Stimulated activated CD4-positive, alpha-beta T cell treated with anti-CD3 and anti-CD28 coated beads, Interleukin-15, amount 100 ng/mL, for 24 hours (primary cell): ENCODE data around the gene RAB4B.
"Not testable (repeated sequence)": the region's sequence is repeated elsewhere in the genome, so short reads cannot be mapped to it uniquely, and the experiment has no call there.

ENCODE experiments used
- DNase-seq: peaks from one replicate; pipeline ENCODE4 v3.0.0-alpha.2; 2020

The RAB4B gene

DNA sequence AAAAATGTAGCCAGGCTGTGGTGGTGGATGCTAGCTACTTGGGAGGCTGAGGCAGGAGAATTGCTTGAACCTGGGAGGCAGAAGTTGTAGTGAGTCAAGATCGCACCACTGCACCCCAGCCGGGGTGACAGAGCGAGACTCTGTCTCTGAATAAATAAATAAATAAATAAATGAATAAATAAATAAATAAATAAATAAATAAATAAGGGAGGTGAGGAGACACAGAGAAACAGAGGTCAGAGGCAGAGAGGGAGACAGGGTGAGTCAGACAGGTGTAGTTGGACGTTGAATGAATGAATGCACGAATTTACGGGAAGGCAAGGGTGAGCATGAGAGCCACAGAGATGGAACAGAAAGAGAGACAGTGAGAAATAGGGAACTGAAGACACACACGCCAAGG, 3.1 kb downstream of the RAB4B start:
- no peak for DNase-seq

DNA sequence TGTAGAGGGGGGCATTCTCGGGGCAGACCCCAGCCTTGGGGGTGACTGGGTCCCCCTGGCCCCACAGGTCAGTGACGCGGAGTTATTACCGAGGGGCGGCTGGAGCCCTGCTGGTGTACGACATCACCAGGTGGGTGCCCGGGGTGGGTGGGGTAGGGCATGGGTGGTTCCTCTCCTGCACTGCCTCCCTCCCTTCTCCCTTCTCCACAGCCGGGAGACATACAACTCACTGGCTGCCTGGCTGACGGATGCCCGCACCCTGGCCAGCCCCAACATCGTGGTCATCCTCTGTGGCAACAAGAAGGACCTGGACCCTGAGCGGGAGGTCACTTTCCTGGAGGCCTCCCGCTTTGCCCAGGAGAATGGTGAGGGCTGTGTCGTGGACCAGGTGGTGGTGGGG, 5.7 kb downstream of the RAB4B start:
- DNase-seq: no peak

DNA sequence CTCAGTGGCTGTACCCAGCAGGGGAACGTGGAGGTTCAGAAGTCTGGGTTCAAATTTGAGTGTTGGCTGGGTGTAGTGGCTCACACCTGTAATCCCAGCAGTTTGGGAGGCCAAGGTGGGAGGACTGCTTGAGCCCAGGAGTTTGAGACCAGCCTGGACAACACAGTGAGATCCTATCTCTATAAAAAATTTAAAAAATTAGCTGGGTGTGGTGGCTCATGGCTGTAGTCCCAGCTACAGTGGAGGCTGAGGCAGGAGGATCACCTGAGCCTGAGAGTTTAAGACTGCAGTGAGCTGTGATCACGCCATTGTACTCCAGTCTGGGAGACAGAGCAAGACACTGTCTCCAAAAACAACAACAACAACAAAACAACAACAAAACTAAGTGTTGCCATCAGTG, 6.1 kb downstream of the RAB4B start:
- DNase-seq: not testable (repeated sequence)

DNA sequence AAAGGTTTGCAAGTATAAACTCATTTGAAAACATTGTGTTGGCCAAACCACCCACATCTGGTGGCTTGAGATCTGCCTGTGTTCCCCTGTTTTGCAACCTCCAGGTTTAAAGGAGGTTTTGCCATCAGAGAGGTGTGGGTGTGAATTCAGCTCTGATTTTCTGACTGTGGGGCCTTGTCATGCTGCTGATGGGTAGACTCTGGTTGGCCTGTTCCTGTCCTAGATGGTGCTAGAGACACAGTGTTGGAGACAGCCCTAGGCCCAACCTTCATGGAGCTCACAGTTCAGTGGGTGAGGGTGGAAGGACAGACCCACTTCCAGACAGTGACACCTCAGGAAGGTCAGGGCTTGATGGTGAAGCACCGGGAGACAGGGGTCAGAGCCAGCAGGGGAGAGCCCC, 7.5 kb downstream of the RAB4B start:
- DNase-seq: no peak

DNA sequence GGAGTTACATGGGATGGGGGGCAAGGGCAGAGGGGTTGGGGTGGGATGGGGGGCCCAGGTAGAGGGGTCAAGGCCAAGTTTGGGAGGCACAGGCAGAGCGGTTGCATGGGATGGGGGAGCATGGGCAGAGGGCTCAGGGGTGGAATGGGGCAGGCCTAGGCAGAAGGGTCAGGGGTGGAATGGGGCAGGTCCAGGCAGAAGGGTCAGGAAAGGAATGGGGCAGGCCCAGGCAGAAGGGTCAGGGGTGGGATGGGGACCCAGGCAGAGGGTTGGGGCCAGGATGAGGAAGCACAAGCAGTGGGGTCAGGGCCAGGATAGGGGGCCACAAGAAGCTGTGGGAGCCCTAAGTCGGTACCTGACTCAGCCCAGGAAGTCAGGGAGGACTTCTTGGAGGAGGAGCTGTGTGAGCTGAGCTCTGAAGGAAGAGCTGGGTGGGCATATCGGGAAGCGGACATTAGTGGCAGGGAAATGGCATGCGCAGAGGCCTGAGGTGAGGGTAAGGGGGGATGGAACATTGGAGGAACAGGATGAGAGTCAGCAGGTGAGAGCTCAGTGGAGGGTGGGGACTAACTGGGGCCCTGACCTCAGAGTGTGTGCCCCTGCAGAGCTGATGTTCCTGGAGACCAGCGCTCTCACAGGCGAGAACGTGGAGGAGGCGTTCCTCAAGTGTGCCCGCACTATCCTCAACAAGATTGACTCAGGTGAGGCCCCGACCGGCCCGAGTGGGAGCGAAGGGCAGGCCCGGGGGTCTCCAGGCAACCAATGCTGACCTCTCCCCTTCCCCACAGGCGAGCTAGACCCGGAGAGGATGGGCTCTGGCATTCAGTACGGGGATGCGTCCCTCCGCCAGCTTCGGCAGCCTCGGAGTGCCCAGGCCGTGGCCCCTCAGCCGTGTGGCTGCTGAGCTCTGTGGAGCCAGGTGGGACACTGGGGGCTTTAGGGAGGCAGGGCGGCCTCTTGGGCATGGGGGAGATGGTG, 8.3 kb downstream of the RAB4B start:
- no peak for DNase-seq

DNA sequence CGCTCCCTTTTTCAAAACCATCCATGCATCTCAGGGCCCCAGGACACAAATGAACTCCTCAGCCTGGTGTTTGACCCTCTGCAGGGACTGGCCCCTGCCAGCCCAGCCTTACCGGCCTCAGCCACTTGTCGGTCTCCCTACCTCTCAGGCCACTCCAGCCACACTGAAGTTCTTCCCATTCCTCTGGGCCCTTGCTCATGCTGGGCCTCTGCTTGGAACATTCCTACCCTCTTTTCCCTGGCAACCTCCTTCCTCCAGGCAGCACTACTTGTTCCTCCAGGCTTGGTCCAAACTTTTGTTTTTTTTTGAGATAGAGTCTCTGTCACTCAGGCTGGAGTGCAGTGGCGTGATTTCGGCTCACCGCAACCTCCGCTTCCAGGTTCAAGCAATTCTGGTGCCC, 13.3 kb downstream of the RAB4B start:
- no peak for DNase-seq

DNA sequence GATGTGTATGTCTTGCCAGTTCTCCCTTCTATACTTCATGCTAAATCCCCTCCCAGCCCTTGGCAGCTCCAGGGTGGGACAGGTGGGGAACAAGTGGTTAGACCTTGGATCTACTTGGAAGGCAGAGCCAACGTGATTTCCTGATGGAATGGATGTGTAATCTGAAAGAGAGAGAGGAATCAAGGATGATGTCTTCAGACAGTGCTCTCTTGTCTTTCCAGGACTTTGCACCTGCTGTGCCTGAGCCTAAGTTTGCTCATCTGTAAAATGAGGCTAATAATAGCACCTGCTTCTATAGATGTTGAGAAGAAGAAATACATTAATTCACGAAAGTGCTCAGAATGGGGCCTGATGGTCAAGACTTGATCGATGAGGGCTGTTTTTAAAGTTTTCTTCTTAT, 13.9 kb downstream of the RAB4B start:
- no peak for DNase-seq

DNA sequence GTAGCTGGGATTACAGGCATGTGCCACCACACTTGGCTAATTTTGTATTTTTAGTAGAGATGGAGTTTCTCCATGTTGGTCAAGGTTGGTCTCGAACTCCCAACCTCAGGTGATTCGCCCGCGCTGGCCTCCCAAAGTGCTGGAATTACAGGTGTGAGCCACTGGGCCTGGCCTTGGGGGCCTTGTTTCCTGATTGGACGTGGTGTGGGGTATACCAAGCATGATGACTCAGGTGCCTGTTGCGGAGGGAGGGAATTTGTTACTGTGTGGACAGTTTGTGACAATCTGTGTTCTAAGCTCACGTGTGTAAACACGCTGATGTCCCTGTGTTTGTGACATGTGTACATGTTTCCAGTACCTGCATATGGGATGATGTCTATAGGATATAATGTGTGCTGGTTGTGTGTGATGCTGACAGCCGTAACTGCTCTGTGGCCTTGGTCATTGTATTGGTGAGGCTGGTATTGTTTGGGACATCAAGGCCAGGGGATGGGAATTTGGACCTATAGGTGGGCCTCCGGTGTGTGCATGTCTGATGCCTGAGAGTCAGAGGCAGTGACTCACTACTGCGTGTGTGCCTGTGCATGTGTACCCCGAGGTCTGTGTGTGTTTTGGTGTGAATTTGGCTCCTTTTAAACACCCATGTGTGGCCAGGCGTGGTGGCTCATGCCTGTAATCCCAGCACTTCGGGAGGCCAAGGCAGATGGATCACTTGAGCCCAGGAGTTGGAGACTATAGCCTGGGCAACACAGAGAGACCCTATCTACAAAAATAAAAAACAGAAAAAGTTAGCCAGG, 19.3 kb downstream of the RAB4B start:
- no peak for DNase-seq

DNA sequence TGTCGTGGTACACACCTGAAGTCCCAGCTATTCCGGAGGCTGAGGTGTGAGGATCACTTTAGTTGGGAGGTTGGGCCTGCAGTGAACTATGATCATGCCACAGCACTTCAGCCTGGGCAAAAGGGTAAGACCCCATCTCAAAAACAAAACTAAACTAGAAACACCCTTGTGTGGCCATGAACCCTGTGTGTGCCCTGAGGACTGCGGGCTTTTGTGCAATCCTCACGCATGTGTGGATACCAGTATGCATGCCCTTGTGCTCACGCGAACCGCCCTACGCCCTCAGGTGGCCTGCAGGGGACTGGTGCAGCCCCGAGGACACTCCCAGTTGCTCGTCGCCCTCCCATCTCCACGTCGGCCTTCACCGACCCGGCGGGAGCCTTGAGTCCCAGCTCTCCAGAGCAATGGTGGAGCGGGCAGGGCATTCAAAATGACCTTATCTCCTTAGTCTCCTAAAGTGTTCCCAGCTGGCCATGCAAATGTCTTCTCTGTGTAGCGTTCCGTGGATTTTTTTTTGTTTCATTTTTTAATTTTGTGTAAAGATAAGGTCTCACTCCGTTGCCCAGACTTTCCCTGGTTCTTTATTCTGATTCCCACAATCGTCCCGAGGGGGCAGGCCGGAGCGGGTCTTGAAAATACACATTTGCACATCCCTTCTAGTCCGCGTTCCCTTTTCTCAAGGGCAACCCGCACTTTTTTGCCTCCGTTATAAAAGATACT, 20.1 kb downstream of the RAB4B start:
- peak; percentile 76 for DNase-seq

DNA sequence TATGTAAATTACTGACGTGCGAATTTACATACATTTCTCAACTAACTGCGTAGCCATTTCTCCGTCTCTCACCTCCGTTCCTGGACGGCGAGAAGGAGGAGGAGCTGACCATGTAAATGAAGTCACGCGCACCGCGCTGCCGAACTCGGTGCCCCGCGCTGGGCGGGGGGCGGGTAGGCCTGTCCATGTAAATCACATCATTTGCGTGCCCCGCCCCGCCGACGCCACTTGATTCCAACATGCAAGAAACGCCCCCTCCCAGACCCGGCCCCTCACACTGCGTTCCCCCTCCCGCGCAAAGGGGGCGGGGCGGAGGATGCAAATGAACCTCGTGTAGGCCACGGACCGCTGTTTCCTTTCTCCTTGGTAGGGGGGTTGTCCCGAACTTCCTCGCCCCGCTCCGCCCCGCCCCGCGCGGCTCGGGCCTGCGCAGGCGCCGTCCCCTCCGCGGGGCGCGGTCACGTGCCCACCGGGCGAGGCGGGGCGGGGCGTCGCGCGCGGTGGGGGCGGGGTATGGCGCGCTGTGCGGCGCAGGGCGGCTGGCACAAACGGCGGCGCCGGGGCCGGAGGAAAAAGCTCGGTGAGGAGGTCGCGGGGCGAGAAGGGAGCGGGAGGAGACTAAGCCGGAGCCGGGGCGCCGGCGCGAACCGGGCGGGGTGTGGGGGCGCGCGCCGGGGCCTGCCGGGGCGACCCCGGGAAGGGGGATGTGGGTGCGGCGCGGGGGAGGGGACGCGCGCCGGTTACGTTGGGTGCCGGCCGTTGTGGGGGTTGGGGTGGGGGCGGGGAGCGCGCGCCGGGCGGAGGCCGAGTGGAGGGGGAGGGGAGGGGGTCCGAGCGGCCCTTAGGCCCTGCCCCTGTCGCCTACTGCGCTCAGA, 20.9 kb downstream of the RAB4B start, which contains the start of gene EGLN2:
Gene EGLN2 (plus strand): TSS at position 509 of the 875 bp plus-strand sequence. CDS start 1,382 bp downstream, outside the sequence.
- DNase-seq: peak; percentile 100

DNA sequence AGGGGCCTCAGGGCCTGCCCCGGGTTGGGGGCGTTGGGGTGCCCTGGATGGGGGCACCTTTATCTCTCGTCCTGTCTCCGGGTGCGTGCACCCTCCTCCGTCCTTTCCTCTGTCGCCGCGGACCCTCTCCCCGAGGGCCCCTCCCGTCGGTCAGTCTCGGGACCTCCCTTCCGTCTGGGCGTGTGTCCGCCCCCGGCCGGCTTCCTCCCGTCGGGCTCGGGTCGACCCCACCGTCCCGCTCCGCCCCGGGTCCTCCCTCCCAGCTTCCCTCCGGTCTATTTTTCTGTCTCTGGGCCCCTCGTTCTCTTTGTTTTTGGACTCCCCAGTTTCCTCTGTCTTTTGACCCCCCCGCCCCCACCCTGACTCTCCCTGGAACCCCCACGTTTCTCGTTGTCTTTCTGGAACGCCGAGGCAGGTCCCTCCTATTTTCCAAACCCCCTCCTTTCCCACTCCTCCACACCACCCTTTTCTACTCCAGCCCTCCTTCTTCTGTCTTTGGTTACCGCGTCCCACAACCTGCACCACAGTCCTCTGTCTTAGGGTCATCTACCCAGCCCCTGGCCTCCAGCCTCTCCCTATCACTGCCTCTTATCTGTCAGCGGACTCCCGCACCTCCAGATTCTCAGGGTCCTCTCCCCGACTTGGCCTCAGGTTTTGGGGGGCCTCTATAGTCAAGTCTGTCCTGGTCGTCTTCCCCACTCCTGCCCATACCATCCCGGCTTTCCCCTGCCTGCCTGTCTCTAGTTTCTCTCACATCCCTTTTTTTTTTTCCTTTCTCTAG, 21.7 kb downstream of the RAB4B start:
- peak; percentile 46 for DNase-seq

DNA sequence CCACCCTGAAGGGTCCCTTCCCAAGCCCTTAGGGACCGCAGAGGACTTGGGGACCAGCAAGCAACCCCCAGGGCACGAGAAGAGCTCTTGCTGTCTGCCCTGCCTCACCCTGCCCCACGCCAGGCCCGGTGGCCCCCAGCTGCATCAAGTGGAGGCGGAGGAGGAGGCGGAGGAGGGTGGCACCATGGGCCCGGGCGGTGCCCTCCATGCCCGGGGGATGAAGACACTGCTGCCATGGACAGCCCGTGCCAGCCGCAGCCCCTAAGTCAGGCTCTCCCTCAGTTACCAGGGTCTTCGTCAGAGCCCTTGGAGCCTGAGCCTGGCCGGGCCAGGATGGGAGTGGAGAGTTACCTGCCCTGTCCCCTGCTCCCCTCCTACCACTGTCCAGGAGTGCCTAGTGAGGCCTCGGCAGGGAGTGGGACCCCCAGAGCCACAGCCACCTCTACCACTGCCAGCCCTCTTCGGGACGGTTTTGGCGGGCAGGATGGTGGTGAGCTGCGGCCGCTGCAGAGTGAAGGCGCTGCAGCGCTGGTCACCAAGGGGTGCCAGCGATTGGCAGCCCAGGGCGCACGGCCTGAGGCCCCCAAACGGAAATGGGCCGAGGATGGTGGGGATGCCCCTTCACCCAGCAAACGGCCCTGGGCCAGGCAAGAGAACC, 22.4 kb downstream of the RAB4B start:
- no peak for DNase-seq

DNA sequence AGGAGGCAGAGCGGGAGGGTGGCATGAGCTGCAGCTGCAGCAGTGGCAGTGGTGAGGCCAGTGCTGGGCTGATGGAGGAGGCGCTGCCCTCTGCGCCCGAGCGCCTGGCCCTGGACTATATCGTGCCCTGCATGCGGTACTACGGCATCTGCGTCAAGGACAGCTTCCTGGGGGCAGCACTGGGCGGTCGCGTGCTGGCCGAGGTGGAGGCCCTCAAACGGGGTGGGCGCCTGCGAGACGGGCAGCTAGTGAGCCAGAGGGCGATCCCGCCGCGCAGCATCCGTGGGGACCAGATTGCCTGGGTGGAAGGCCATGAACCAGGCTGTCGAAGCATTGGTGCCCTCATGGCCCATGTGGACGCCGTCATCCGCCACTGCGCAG, 22.9 kb downstream of the RAB4B start:
- DNase-seq: no peak

DNA sequence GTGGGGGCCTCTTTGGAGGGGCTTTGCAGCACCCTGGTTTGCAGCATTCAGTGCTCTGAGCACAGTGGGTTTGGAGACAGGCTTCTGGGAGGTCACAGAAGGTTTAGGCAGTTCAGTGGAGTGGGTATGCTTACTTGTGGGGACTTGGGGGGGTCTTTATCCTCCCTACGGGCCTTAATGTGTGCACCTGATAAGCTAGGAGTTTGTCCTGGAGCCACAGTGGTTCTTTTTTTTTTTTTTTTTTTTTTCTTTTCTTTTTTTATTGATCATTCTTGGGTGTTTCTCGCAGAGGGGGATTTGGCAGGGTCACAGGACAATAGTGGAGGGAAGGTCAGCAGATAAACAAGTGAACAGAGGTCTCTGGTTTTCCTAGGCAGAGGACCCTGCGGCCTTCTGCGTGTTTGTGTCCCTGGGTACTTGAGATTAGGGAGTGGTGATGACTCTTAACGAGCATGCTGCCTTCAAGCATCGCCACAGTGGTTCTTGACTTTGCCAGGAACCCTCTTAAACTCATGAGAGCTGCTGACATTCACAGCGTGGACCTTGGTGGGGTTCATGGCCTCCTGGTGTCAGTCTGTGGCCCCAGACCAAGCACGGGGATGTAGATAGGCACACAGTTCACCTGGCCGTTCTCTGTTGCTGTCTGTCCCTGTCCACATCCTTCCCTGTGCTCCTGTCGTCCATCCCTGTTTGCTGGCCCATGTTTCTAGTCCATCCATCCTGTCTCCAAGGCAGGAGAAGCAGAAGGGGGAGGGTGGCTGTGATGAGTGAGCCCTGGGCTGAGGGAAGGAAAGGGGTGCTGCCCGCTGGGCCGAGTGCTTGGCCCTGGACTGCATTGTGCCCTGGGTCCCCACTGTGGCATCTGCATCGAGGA, 23.6 kb downstream of the RAB4B start:
- DNase-seq: no peak

DNA sequence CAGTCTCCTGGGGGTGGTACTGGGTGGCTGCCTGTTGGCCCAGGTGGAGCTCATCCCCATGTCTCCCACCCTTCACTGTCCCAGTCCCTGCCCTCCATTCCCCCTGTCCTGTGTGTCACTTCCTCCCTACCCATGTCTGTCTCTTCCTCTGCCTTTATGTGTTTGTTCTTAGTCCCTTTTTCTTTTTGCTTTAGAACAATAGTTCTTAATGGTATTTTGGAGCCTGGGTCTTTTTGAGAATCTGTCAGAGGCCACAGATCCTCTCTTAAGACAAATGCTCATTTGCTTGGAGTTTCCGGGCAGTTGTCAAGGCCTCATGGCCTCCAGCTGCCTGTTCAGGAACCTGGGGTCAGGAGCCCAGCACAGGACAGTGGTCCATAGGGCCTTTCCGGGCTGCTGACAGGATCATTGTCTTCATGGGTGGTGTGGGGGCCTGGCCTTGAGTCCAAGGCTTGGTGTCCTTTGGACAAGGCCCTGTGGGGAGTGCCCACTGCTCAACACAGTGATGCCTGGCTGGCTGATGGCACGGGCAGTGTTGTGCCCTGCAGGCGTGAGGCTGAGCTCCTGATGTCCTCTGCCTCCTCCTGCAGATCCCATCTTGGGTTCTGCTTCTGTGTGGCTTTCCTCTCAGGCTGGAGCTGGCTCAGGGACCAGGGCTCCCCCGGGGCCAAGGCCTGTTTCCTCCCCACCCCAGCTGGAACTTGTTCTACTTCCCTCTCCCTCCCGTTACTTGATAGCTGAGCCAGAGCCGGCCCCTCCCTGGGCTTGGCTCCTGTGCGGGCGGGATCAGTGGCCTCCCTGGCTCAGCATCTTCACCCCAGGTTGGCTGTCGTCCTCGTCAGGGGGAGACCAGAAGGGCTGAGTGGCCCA, 24.5 kb downstream of the RAB4B start:
- no peak for DNase-seq

DNA sequence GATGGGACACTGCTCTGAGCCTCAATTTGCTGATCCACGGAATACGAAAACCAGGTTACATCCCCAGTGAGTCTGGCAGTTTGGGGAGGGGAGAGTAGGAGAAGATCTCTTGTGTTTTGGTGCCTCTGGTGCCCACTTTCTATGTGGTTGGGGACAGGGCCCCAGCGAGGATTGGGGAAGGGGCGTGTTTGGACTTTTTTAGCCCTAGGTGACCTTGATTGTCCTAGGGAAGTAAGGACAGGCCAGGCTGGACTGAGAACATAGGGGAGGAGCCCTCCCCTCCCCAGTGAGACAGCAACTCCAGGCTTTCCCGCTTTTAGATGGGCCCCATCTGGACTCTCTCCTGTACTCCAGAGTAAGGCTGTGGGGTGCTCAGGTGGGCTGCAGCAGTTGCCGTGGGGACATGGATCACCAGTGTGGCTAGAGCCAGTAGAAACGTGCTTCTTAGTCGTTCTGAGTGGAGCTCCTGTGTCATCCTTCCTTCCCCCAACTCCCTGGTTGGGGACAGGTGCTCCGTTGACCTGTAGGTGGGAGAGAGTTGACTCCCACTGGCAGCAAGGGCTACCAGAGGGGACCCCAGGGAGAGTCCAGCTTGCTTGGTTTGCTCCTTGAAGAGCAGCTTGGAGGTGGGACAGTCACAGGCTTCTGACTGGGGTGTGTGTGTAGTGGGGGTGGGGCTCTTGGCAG, 25.3 kb downstream of the RAB4B start:
- DNase-seq: no peak

DNA sequence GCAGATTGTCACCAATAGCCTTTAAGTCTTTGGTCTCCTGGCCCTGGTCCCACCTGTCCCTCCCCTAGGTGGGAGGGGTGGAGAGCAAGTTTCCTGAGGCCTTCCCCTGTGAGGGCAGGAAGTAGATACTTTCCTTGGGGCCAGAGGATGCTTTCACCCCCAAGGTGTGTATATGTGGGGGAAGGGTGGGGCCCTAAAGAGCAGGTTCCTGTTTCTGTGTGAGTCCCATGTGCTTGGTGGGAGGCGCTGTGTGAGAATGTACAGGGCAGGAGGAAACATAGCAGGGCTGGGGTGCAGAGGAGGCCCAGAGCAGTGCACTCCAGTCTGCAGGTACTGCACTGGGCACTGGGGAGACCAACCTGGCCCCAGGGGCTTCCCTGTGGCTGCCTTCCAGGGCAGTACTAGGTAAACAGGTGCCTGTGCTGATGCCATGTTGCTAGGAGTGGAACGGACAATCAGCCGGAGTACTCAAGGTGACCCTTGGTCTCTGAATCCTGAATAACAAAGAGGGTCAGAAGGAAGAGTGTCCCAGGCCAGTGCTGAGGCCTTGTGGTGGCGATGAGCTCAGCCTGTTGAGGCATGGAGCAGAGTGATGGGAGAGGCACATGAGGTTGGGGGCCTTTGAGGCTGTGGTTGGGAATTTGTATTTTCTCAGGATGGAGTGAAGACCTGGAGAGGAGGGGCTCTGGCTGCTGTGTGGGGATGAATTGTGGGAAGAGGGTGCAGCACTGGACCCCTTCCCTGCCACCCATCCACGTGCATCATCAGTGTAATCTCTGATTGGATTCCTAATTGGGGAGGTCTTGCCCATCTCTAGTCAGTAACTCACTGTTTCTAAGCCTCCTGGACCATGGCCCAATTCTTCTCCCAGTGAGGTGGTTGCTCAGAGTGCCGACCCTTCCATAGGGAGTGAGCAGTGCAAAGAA, 26.1 kb downstream of the RAB4B start:
- DNase-seq: peak; percentile 63
